OCI-LY1 (cell line): ENCODE measurements around the gene SUN1.

ENCODE experiments used
- CTCF ChIP-seq: fragments of 200-600 bp; sonication (generic), shearing (Covaris generic); IDR thresholded peaks from 2 replicates; pipeline ENCODE4 v1.5.1; 2017; ENCODE audit warnings: mild to moderate bottlenecking, antibody characterized with exemption, low read length, moderate library complexity, mixed read lengths
- EZH2 ChIP-seq: fragments of 200-600 bp; sonication (generic), shearing (Covaris generic); IDR thresholded peaks from 2 replicates; pipeline ENCODE4 v1.8.0; 2017; ENCODE audit warnings: borderline replicate concordance, mixed run types, mild to moderate bottlenecking, antibody characterized with exemption, low read length, moderate library complexity, mixed read lengths

GRCh38 chr7:824664-825063, 7.6 kb upstream of the SUN1 start:
- TF ChIP-seq CTCF (no peak), EZH2 (no peak)
